Hindlimb muscle (tissue), 1 donor: ENCODE results near the gene ZSWIM3. TPM values are rescaled to one million over a fixed set of nuclear protein-coding genes. Genes with fewer than 3 reads are reported as not detected.

Experiments used
- polyA plus RNA-seq: library from polyadenylated mRNA; unstranded; fragments of 120-200 nt; gene quantifications from one replicate; pipeline ENCODE4 v1.2.1, GENCODE V29; 2013; ENCODE audit not compliant: insufficient read length

The ZSWIM3 gene
- polyA plus RNA-seq, 1 donor, result 4.2 TPM

Other genes with a start within 250 kb of the ZSWIM3 start
- gene WFDC10A, start 227.9 kb upstream of the ZSWIM3 start, polyA plus RNA-seq, result not detected
- not detected for gene WFDC9, start 226.3 kb upstream of the ZSWIM3 start, polyA plus RNA-seq
- not detected for gene WFDC11, start 187.4 kb upstream of the ZSWIM3 start, polyA plus RNA-seq
- gene WFDC13, start 155.6 kb upstream of the ZSWIM3 start, polyA plus RNA-seq, result not detected
- not detected for gene WFDC10B, start 152.6 kb upstream of the ZSWIM3 start, polyA plus RNA-seq
- gene SPINT4, start 135.3 kb upstream of the ZSWIM3 start, polyA plus RNA-seq, result not detected
- gene WFDC3, start 65.7 kb upstream of the ZSWIM3 start, polyA plus RNA-seq, result 0.92 TPM
- gene DNTTIP1, start 65.7 kb upstream of the ZSWIM3 start, polyA plus RNA-seq, result 50.5 TPM
- gene UBE2C, start 45.0 kb upstream of the ZSWIM3 start, polyA plus RNA-seq, result 26.2 TPM
- gene TNNC2, start 30.3 kb upstream of the ZSWIM3 start, polyA plus RNA-seq, result 9,031 TPM
- 34.7 TPM for gene SNX21, start 23.8 kb upstream of the ZSWIM3 start, polyA plus RNA-seq
- 19.9 TPM for gene ACOT8, start 222 bp upstream of the ZSWIM3 start, polyA plus RNA-seq
- gene ZSWIM1, start 23.6 kb downstream of the ZSWIM3 start, polyA plus RNA-seq, result 11.9 TPM
- gene SPATA25, start 30.0 kb downstream of the ZSWIM3 start, polyA plus RNA-seq, result 9.2 TPM
- gene NEURL2, start 33.6 kb downstream of the ZSWIM3 start, polyA plus RNA-seq, result 24.5 TPM
- 68.0 TPM for gene CTSA, start 33.7 kb downstream of the ZSWIM3 start, polyA plus RNA-seq
- 26.2 TPM for gene PLTP, start 54.5 kb downstream of the ZSWIM3 start, polyA plus RNA-seq
- gene PCIF1, start 77.1 kb downstream of the ZSWIM3 start, polyA plus RNA-seq, result 26.4 TPM
- 12.0 TPM for gene ZNF335, start 114.6 kb downstream of the ZSWIM3 start, polyA plus RNA-seq
- gene MMP9, start 151.3 kb downstream of the ZSWIM3 start, polyA plus RNA-seq, result 0.25 TPM
- 1.3 TPM for gene SLC12A5, start 171.6 kb downstream of the ZSWIM3 start, polyA plus RNA-seq
- 36.6 TPM for gene NCOA5, start 232.3 kb downstream of the ZSWIM3 start, polyA plus RNA-seq